Measurements from ENCODE around the gene RBM4B.
"Not testable (repeated sequence)": the region's sequence is repeated elsewhere in the genome, so short reads cannot be mapped to it uniquely, and the experiment has no call there.

RBM4B gene

DNA sequence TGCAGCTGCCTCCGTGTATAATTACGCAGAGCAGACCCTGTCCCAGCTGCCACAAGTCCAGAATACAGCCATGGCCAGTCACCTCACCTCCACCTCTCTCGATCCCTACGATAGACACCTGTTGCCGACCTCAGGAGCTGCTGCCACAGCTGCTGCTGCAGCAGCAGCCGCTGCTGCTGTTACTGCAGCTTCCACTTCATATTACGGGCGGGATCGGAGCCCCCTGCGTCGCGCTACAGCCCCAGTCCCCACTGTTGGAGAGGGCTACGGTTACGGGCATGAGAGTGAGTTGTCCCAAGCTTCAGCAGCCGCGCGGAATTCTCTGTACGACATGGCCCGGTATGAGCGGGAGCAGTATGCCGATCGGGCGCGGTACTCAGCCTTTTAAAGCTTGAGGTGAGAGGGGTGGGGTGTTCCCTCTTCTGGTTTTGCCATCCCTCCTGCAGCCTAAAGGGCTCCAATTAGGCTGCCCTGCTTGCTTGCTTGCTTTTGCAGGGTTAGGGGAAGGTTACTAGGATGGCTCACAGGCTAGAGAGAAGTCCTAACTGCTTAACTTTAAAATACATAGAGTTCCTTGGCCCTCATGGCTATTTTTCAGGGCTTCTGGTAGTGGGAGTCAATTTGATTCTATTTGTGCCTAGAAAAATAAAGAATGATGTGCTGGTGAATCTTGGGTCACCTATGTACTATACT, 33.8 kb downstream of the RBM4B start:
- no peak for DNase-seq (ENCODE audit: low read depth)
- H3K4me3 ChIP-seq (ENCODE audit: low read depth, low read length), result no peak overlapping the region
- in situ Hi-C loops (cut with HindIII; ENCODE audit: low sequenced_read_pairs), result no loop called here
- no peak for TF ChIP-seq CTCF (IDR thresholded peaks at IDR 0.05; ENCODE audit: low read depth, low read length, missing control alignments)

DNA sequence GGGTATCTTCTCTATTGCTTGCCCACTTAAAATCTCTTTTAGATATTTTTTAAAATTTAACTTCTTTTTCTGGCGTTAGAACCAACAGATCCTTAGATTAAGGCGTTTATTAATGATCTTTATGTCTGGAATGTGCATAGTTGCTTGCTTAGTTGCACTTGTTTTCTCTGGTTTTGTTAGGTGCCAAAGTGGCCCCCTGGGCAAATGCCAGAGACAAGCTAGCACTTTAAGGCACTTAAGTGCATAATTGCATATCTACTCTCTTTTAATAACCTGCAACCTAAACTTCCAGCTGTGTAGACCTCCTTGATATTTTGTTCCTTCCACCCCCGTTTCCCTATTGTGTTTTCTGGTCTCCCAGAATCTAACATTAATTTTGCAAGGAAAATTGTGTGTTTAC, 35.9 kb downstream of the RBM4B start:
- peak overlapping the region; percentile 68 for H3K4me3 ChIP-seq (ENCODE audit: low read depth, low read length)
- DNase-seq (ENCODE audit: low read depth), result no peak
- no peak for TF ChIP-seq CTCF (IDR thresholded peaks at IDR 0.05; ENCODE audit: low read depth, low read length, missing control alignments)
- in situ Hi-C loops (cut with HindIII; ENCODE audit: low sequenced_read_pairs), result no loop called here

- DNase-seq (ENCODE audit: low read depth); in situ Hi-C loops (cut with HindIII; ENCODE audit: low sequenced_read_pairs): not testable (repeated sequence)
- H3K4me3 ChIP-seq (ENCODE audit: low read depth, low read length), result peak overlapping the region; percentile 68
Measured at GRCh38 chr11:66639814-66640340, 37.8 kb downstream of the RBM4B start.

DNA sequence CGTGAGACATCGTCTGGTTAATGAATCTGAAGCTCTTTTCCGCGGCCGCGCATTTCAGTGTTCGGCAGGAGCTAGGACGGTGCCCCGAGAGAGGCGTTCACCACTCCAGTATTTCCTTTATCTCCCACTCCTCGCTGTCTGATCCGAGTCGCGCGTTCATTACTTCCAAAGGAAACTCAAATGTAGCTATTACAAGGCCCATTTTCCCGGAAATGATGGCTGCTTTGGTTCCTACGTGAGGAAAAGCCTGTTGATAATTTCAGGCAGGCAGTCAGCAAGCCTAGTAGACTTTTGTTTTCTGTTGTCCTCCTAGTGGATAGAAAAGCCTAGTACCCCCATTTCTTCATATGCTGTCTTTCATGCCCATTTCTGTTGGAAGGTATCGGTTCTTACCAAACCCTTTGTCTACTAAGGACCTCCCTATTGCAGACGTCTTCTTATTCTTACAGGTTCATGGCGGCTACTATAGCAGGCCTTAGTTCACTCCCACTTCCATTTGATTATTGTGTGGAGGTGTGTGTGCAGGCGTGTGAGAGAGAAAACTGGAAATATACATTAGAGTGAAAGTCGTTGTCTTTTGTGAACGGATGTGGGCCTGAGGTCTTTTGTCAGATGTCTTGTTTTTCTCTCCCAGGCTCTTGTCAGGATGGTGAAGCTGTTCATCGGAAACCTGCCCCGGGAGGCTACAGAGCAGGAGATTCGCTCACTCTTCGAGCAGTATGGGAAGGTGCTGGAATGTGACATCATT, 38.4 kb downstream of the RBM4B start:
- H3K4me3 ChIP-seq (ENCODE audit: low read depth, low read length), result peak overlapping the region; percentile 68
- DNase-seq (ENCODE audit: low read depth), result no peak
- in situ Hi-C loops (cut with HindIII; ENCODE audit: low sequenced_read_pairs), result no loop called here
- TF ChIP-seq CTCF (IDR thresholded peaks at IDR 0.05; ENCODE audit: low read depth, low read length, missing control alignments), result peak; percentile 9

GRCh38 chr11:66638177-66639065, 39.3 kb downstream of the RBM4B start, which contains the start of gene RBM4:
Gene RBM4, plus strand, starts transcription at chr11:66638703. Its CDS starts 1,009 bp downstream, at chr11:66639712.
- peak; percentile 11 for TF ChIP-seq CTCF (IDR thresholded peaks at IDR 0.05; ENCODE audit: low read depth, low read length, missing control alignments)
- peak within 1 kb of the TSS; percentile 68 for H3K4me3 ChIP-seq (ENCODE audit: low read depth, low read length)
- peak; percentile 100 for DNase-seq (ENCODE audit: low read depth)
- in situ Hi-C loops (cut with HindIII; ENCODE audit: low sequenced_read_pairs), result no loop called here

DNA sequence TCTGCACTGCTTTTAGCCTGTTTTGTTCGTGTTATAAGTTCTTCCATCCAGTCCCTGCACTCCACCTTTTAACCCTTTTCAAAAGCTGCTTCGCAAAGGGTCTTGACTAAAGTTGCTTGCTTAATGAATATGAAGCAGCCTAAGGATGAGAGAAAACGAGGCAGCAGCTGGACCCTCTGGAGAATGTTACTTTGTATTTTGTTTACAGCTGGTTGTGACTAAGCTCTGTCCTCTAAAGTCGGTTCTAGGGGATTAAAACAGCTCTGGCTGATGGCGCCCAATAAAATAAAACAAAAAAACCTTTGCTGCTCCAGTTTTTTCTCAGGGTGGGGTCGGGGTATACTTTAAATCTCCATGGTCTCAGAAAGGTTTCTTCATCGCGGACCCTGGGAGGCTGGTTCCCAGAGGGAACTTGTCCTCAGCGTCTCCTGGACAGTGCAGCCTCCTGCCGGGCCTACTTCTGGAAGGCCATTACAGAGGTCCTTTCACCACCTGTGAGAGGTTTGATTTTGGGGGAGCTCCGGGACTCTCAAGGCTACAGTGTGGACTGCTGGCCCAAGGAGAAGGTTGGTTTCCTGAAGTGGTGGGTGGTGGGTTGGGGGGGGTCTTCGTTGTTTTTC, 40.0 kb downstream of the RBM4B start:
- in situ Hi-C loops (cut with HindIII; ENCODE audit: low sequenced_read_pairs), result no loop called here
- peak overlapping the region; percentile 68 for H3K4me3 ChIP-seq (ENCODE audit: low read depth, low read length)
- no peak for DNase-seq (ENCODE audit: low read depth)
- no peak for TF ChIP-seq CTCF (IDR thresholded peaks at IDR 0.05; ENCODE audit: low read depth, low read length, missing control alignments)

All from astrocyte of the cerebellum (primary cell).